Neutrophil (primary cell): ENCODE data around the gene FFAR2.
"Not testable (repeated sequence)": the region's sequence is repeated elsewhere in the genome, so short reads cannot be mapped to it uniquely, and the experiment has no call there.

Source experiments
- H3K27ac ChIP-seq: fragments of 200-600 bp; sonication (generic); 2 replicates; pipeline ENCODE4 v1.5.1; 2016; ENCODE audit warnings: mild to moderate bottlenecking, moderate library complexity
- H3K27me3 ChIP-seq: fragments of 200-600 bp; sonication (generic); 2 replicates; pipeline ENCODE4 v1.6.0; 2016; ENCODE audit warnings: mild to moderate bottlenecking
- H3K36me3 ChIP-seq: fragments of 200-600 bp; sonication (generic); 2 replicates; pipeline ENCODE4 v1.5.1; 2017
- H3K4me1 ChIP-seq, 2 experiments: fragments of 200-600 bp in 1 of 2; sonication (generic) in 1 of 2; 1 replicate in 1 of 2; 2 replicates in 1 of 2; pipeline versions ENCODE4 v1.5.1 to v1.6.1; 2013 to 2016; ENCODE audit warnings: low read depth in 1 of 2, low read length in 1 of 2, mild to moderate bottlenecking in 1 of 2, moderate library complexity in 1 of 2; ENCODE audit not compliant: control insufficient read depth in 1 of 2, insufficient read depth in 1 of 2
- H3K4me3 ChIP-seq, 2 experiments: fragments of 200-600 bp in 1 of 2; sonication (generic) in 1 of 2; 1 replicate in 1 of 2; 2 replicates in 1 of 2; pipeline ENCODE4 v1.5.1; 2013 to 2016; ENCODE audit warnings: low read depth in 1 of 2, low read length in 1 of 2, mild to moderate bottlenecking in 1 of 2, moderate library complexity in 1 of 2
- H3K9me3 ChIP-seq: fragments of 200-600 bp; sonication (generic); 2 replicates; pipeline ENCODE4 v1.5.1; 2016
- CTCF ChIP-seq: fragments of 200-600 bp; sonication (generic); IDR thresholded peaks from 2 replicates; pipeline ENCODE4 v1.5.1; 2016; ENCODE audit warnings: antibody characterized with exemption

Gene FFAR2

GRCh38 chr19:35419046-35419445, 29.0 kb upstream of the FFAR2 start:
- peaks cover 37% of the 10 kb centered on the region for H3K27me3 ChIP-seq
- no peak for TF ChIP-seq CTCF
- no peaks in the 10 kb centered on the region for H3K36me3 ChIP-seq
- H3K9me3 ChIP-seq: no peaks in the 10 kb centered on the region
- no peak overlapping the region for H3K4me3 ChIP-seq
- H3K27ac ChIP-seq: no peak overlapping the region
- peaks cover 16 to 22% of the 10 kb centered on the region in 2 experiments for H3K4me1 ChIP-seq

- H3K4me3 ChIP-seq: no peak overlapping the region
- no peak for TF ChIP-seq CTCF
- H3K27me3 ChIP-seq: peaks cover 31% of the 10 kb centered on the region
- peak overlapping the region; percentile 59 for H3K27ac ChIP-seq
- no peaks in the 10 kb centered on the region for H3K36me3 ChIP-seq
- no peaks in the 10 kb centered on the region for H3K9me3 ChIP-seq
- H3K4me1 ChIP-seq: peaks cover 16 to 22% of the 10 kb centered on the region in 2 experiments
Observed at GRCh38 chr19:35419805-35420204, 28.3 kb upstream of the FFAR2 start.

GRCh38 chr19:35421362-35421761, 26.7 kb upstream of the FFAR2 start:
- H3K27ac ChIP-seq: peak overlapping the region; percentile 35
- no peaks in the 10 kb centered on the region for H3K36me3 ChIP-seq
- no peaks in the 10 kb centered on the region for H3K9me3 ChIP-seq
- peaks cover 28% of the 10 kb centered on the region for H3K27me3 ChIP-seq
- no peak overlapping the region for H3K4me3 ChIP-seq
- TF ChIP-seq CTCF: no peak
- H3K4me1 ChIP-seq: peaks cover 16 to 22% of the 10 kb centered on the region in 2 experiments

- H3K27ac ChIP-seq, H3K9me3 ChIP-seq, H3K27me3 ChIP-seq, H3K4me3 ChIP-seq, H3K36me3 ChIP-seq: not testable (repeated sequence)
- peaks cover 16 to 21% of the 10 kb centered on the region in 2 experiments for H3K4me1 ChIP-seq
Observed at GRCh38 chr19:35423406-35423805, 24.7 kb upstream of the FFAR2 start.

GRCh38 chr19:35425682-35426081, 22.4 kb upstream of the FFAR2 start:
- TF ChIP-seq CTCF: no peak
- peak overlapping the region; percentile 25 for H3K27ac ChIP-seq
- H3K9me3 ChIP-seq: no peaks in the 10 kb centered on the region
- H3K27me3 ChIP-seq: no peaks in the 10 kb centered on the region
- no peak overlapping the region for H3K4me3 ChIP-seq
- H3K4me1 ChIP-seq: peaks cover 31 to 33% of the 10 kb centered on the region in 2 experiments
- no peaks in the 10 kb centered on the region for H3K36me3 ChIP-seq

- H3K27me3 ChIP-seq: no peaks in the 10 kb centered on the region
- H3K27ac ChIP-seq: no peak overlapping the region
- no peak for TF ChIP-seq CTCF
- H3K4me3 ChIP-seq: no peak overlapping the region
- no peaks in the 10 kb centered on the region for H3K36me3 ChIP-seq
- peaks cover 35 to 46% of the 10 kb centered on the region in 2 experiments for H3K4me1 ChIP-seq
- H3K9me3 ChIP-seq: no peaks in the 10 kb centered on the region
Observed at GRCh38 chr19:35427187-35427586, 20.9 kb upstream of the FFAR2 start.
